HFF-Myc (cell line): ENCODE measurements around the gene TELO2.
"Not testable (repeated sequence)": the region's sequence is repeated elsewhere in the genome, so short reads cannot be mapped to it uniquely, and the experiment has no call there.

ENCODE experiments used
- DNase-seq: peaks from one replicate; pipeline ENCODE4 v3.0.0-alpha.2; 2011; ENCODE audit warnings: low read depth; ENCODE audit errors: extremely low read depth
- H3K4me3 ChIP-seq: replicated peaks from 2 replicates; pipeline ENCODE4 v1.5.1; 2011; ENCODE audit warnings: low read depth, mild to moderate bottlenecking, control low read depth, low read length
- CTCF ChIP-seq: IDR thresholded peaks from 2 replicates; pipeline ENCODE4 v1.5.1; 2012; ENCODE audit warnings: mild to moderate bottlenecking, low read depth, low read length, control low read depth; ENCODE audit errors: missing control alignments

TELO2 gene

GRCh38 chr16:1475552-1476114 is 17.5 kb upstream of the TELO2 start:
- TF ChIP-seq CTCF = no peak
- no peak for DNase-seq
- peak overlapping the region; percentile 71 for H3K4me3 ChIP-seq

DNA sequence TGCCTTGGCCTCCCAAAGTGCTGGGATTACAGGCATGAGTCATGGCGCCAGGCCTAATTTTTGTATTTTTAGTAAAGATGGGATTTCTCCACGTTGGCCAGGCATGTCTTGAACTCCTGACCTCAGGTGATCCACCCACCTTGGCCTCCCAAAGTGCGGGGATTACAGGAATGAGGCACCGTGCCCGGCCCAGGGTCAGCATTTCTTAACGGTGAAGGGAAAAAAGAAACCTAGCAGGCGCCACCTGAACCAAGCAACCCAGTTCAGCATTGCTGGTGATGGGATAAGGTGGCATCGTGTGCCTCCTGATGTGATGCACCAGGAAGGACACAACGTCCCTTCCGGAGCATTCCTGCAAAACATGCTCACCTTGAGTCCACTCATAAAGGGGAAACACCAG is 16.1 kb upstream of the TELO2 start:
- H3K4me3 ChIP-seq = no peak overlapping the region
- TF ChIP-seq CTCF = no peak
- no peak for DNase-seq

DNA sequence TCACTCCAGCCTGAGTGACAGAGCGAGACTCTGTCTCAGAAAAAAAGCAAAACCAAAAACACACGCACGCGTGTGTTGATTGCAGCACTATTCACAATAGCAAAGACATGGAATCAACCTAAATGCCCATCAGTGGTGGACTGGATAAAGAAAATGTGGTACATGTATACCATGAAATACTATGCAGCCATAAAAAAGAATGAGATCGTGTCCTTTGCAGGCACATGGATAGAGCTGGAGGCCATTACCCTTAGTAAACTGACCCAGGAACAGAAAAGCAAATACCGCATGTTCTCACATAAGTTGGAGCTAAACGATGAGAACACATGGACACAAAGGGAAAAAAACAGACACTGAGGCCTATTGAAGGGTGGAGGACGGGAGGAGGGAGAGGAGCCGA is 14.2 kb upstream of the TELO2 start:
- not testable (repeated sequence) for H3K4me3 ChIP-seq, DNase-seq

DNA sequence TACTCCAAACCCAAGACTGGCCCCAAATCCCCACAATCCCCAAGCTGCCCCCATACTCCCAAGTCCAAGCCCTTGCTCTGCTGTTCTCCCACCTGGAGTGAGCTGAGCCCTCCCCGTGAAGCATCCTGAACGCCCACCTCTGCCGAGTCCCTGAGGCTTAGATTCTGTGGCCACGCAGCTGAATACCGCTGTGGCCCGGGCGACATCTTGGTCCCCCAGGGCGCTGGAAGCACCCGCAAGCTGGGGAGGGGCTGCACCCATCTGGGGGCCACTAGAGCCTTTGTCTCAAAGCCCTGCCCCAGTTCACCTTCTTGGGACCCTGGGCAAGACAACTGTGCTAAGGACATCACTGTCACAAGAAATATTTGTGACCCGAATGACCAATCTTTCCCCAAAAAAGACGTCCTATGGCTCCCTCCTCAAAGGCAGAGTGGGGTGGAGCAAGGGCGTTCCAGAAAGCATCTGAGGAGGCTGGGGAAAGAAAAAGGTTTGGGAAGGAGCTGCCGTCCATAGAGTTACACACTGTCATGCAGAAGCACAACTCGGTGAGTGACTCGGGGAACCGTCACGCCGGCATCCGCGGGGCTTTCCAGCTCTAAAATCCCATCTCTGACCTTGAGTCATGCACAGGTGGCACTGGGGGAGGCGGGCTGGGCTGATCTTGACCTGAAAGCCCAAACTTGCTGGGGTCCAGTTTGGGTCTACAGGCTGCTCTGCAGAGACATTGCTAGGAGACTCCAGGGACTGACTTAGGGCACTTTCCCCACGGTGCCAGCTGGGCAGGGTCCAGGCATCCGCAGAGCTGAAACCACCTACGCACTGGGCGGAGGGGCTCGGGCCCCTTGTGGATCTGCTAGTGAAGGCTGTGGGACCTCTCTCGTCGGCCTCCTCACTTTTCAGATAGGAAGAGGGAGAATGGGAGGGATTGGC is 11.0 kb upstream of the TELO2 start:
- no peak for TF ChIP-seq CTCF
- DNase-seq = no peak
- no peak overlapping the region for H3K4me3 ChIP-seq

- no peak for TF ChIP-seq CTCF
- no peak for DNase-seq
- H3K4me3 ChIP-seq = no peak overlapping the region
Measured at GRCh38 chr16:1485847-1486496, 7.2 kb upstream of the TELO2 start.

DNA sequence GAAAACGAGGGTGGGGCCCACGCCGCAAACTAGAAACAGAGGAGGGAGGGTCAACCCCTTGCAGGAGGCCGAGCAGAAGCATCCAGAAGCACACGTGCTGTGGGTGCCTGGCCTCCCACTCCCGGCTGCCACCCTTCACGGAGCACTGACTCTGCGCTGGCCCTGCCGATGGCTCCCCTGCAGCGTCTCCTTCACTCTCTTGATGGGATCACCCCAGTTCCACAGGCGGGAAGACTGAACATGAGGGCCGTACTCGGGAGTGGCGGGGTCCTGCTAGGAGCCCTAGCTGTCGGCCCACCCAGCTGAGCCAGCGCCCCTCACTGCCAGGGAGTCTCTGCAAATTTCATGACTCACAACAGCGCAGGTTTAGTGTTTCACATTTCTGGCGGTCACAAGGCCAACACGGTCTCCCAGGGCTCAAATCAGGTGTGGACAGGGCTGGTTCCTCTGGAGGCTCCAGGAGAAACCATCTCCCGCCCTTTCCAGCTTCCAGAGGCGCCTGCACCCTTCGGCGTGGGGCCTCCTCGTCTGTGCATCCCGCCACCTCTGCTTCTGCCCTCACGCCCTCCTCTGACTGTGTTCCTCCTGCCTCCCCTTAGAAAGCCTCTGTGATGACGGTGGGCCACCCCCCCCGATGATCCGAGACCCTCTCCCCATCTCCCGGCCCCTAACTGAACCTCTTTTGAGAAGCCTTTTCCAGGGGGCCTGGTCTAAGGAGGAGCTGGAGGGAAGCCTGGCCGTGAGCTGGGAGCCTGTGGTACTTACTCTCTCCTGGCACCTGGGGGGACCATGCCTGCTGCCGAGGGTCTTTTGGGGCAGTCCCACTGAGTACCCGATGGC is 6.4 kb upstream of the TELO2 start:
- no peak overlapping the region for H3K4me3 ChIP-seq
- TF ChIP-seq CTCF = no peak
- DNase-seq = no peak
